Subcutaneous adipose tissue (tissue), 4 donors: ENCODE measurements around the gene PLPPR3. TPM values are rescaled to one million over a fixed set of nuclear protein-coding genes. Genes with fewer than 3 reads are reported as not detected.

ENCODE experiments used
- total RNA-seq, 4 donors: library from RNA; depleted of rRNA; stranded (reverse); fragments of >200 nt; gene quantifications; one replicate each; pipeline ENCODE4 v1.1.0, GENCODE V29; 2016
- TF ChIP-seq, protein P1 (sequence below): fragments of 450-650 bp; IDR thresholded peaks from one replicate; pipeline ENCODE4 v1.5.1; 2016; ENCODE audit warnings: low read depth, mild to moderate bottlenecking, control low read depth, antibody characterized with exemption, moderate library complexity

The PLPPR3 gene
- total RNA-seq, 4 donors from 2014 or later, result not detected

DNA sequence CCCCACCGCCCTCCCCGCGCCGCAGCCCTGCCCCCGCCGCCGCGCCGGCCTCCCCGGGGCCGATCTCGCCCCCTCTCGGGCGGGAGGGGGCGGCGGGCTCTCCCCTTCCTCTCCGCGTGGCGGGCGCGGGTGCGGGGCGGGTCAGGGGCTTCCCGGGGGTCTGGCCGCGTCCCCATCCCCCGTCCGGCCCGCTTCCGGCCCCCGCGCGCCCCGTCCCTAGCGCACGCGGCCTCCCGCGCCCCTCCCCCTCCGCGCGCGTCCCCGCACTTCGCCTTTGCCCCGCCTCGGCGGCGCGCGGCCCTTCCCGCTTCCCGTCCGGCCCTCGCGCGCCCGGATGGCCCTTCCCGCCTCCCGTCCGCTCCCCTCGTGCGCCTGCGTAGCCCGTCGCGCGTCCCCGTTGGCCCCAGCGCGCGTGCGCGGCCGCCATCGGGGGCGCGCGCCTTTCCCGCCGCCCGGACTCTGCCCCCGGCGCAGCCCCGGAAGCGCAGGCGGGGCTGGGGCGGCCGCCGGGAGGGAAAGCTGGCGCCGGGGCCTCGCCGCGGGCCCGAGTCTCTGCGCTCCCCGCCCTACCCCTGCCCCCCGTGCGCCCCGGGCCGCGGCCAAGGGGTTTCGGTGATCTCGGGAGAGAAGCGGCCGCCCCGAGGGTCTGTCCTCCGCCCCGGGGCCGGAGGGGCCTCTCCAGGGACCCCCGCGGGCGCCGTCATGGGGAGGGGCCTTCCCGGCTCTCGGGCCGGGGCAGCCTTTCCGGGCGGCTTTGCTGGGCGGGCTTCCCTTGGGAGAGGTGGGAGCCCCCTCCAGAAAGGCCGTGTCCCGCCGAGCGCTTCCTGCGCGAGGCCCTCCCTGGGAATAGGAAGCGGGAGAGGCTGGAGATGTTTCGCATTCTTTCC lies 24.0 kb downstream of the PLPPR3 start:
- TF ChIP-seq, protein P1, sequence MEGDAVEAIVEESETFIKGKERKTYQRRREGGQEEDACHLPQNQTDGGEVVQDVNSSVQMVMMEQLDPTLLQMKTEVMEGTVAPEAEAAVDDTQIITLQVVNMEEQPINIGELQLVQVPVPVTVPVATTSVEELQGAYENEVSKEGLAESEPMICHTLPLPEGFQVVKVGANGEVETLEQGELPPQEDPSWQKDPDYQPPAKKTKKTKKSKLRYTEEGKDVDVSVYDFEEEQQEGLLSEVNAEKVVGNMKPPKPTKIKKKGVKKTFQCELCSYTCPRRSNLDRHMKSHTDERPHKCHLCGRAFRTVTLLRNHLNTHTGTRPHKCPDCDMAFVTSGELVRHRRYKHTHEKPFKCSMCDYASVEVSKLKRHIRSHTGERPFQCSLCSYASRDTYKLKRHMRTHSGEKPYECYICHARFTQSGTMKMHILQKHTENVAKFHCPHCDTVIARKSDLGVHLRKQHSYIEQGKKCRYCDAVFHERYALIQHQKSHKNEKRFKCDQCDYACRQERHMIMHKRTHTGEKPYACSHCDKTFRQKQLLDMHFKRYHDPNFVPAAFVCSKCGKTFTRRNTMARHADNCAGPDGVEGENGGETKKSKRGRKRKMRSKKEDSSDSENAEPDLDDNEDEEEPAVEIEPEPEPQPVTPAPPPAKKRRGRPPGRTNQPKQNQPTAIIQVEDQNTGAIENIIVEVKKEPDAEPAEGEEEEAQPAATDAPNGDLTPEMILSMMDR, result no peak

DNA sequence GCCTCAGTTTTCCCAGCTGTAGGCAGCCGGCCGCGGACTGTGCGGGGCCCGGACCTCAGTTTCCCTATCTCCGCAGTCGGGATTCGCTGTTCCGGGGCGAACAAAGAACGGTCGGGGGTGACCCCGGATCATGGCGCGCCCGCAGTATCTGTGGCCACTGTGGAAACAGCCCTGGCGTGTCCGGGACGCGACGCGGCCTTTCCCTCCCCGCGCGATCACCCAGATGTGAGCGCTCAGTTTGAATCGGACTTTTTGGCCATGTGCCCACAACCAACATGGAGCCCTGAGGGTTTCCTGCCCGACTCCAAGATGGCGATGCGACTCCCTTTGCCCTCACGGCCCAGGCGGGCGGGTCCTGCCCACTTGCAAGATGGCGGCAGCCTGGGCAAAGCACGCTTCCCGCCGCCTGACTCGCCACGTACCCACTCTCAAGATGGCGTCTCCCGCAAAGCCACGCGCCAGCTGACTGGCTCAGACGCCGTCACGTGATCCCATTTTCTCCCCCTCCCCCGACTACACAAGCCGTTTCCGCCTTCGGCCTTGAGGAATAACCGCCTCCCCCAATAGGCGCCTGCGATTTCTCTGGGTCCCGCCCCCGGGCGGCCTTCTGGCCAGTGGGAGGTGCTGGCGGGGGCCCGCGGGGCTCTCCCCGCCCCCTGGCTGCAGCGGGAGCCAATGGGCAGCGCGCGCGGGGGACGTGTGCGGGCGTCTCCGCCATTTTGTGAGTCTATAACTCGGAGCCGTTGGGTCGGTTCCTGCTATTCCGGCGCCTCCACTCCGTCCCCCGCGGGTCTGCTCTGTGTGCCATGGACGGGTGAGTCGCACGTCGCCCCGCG lies 24.8 kb downstream of the PLPPR3 start, which contains the start of gene PTBP1:
PTBP1 (plus strand) TSS at position 761 of the 836 bp plus-strand sequence; CDS start at position 807, 46 bp downstream.
- TF ChIP-seq, protein P1, result no peak

DNA sequence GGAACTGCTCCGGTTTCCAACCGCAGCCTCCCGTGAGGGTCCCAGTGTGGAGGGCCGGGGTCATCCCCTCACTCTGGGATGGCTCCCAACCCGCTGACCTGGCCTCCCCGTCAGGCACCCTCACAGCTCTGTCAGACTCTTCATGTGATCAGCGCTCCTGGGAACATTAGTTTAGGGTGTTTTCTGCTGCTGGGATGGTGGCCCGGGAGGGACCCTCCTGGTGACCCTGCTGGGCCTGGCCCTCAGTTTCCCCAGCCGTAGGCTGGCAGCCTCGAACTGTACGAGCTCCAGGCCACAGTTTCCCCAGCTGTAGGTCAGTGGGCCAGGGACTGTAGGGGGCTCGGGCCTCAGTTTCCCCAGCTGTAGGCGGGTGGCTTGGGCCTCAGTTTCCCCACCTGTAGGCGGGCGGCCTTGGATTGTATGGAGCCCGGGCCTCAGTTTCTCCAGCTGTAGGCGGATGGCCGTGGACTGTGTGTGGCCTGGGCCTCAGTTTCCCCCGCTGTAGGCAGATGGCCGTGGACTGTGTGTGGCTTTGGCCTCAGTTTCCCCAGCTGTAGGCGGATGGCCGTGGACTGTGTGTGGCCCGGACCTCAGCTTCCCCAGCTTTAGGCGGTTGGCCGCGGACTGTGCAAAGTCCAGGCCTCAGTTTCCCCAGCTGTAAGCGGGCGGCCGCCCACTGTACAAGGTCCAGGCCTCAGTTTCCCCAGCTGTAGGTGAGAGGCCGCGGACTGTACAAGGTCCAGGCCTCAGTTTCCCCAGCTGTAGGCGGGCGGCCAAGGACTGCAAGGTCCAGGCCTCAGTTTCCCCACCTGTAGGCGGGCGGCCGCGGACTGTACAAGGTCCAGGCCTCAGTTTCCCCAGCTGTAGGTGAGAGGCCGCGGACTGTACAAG lies 25.8 kb downstream of the PLPPR3 start:
- TF ChIP-seq, protein P1, result no peak

DNA sequence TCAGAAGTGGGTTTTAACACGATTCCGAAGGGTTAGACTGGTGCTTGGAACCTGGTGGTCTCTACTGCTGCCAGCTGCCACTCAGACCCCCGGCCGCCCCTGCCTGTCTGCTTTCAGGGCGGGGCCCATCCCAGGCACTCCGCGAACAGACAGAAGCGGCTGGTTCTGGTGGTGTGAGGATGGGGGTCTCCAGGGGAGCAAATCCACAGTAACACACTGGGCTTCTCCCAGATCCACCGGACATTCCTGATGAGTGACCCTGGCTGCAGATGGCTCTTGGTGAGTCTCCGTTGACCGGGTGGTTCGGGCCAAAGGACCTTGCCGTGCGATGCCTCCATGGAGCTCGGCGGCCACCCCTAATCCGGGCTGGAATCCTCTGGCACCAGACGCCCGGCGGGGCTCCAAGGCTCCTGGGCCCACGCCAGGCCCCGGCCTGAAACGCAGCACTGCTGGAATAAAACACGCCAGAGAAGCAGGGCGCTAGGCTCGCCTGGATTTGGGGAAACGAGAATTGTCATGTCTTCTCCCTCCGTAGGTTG lies 26.6 kb downstream of the PLPPR3 start:
- TF ChIP-seq, protein P1, result no peak

DNA sequence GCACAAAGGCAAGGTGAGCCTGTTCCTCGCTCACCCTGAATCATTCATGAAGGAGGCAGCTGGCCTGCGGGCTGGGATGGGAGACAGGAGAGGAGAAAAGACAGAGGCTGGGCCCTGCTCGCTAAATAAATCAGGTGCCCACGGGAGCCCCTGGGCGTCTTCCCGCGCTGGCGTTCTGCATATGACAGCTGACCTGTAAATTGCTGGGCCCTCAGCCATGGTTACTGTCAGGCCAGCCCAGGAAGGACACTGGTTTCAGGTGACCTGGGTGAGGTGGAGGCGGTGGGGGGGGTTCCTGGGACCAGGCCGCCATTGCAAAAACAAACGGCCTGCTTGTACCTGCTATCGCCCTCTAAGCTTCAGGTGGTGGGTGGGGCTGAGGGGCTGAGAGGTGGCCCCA lies 27.9 kb downstream of the PLPPR3 start:
- TF ChIP-seq, protein P1, result no peak

DNA sequence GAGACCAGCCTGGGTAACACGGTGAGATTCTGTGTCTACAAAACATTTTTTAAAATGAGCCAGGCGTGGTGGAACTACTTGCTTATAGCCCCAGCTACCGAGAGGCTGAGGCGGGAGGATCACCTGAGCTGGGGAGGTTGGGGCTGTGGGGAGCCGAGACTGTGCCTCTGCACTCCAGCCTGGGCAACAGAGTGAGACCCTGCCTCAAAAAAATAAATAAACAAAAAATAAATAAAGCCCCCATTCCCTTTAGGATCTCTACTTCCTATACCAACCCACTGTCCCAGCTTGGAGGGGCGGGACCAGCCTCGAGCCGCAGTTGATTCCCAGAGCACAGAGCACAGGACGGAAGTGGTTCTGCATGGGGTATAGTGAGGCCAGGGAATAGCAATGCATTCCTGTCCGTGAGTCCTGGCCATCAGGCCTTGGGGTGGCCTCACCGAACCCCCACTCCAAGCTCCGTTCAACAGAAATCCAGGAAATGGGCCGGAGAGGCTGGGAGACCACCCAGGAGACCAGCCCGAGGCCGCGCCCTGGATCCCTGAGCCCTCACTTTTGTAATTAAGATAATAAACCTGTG lies 29.4 kb downstream of the PLPPR3 start:
- TF ChIP-seq, protein P1, result no peak
